Nucleus accumbens (tissue), 56 donors: Measurements from ENCODE around the gene CRYBG3.
"Not testable (repeated sequence)": the region's sequence is repeated elsewhere in the genome, so short reads cannot be mapped to it uniquely, and the experiment has no call there.

Experiments
- DNase-seq, 56 donors: peaks; one replicate each; lab custom pipeline; 2025; lab: John Stamatoyannopoulos, UW

The CRYBG3 gene

DNA sequence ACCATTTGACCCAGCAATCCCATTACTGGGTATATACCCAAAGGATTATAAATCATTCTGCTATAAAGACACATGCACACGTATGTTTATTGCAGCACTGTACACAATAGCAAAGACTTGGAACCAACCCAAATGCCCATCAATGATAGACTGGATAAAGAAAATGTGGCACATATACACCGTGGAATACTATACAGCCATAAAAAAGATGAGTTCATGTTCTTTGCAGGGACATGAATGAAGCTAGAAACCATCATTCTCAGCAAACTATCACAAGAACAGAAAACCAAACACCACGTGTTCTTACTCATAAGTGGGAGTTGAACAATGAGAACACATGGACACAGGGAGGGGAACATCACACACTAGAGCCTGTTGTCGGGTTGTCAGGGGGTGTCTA, 11.4 kb downstream of the CRYBG3 start:
- DNase-seq: not testable (repeated sequence)

DNA sequence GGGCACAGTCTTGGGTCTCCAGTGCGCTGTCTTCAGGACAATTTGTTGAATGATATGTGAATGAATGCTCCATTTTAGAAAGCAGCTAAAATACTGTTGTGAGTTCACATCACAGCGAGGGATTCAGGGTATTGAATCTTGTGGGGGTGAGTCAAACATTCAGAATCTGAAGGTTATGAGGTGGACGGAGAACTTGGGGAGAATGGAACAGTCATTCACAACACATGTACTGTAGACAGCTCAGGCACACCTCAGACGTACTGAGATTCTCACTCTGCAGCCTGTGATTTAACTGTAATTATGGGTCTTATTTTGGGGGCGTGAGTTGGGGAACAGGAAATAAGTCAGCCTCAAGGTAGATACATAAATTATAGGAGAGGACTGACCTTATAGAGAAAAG, 13.9 kb downstream of the CRYBG3 start:
- DNase-seq: no peak

DNA sequence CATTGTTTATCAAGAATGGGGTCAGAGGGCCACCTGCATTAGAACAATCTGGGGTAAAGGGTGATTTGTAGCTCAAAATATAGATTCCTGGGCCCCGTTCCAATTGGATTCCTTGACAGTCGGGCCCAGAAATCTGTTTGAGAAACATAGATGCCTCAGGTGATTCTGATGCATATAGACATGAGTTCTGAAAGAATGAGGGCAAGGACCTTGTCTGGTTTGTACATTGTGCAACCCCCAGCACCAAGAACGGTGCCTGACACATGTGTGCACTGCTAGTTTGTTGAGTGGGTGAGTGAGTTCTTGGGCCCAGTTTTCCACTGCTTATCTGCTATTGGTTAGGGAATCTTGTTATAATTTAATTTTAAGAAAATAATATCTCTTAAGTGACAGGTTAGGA, 16.6 kb downstream of the CRYBG3 start:
- DNase-seq: no peak

DNA sequence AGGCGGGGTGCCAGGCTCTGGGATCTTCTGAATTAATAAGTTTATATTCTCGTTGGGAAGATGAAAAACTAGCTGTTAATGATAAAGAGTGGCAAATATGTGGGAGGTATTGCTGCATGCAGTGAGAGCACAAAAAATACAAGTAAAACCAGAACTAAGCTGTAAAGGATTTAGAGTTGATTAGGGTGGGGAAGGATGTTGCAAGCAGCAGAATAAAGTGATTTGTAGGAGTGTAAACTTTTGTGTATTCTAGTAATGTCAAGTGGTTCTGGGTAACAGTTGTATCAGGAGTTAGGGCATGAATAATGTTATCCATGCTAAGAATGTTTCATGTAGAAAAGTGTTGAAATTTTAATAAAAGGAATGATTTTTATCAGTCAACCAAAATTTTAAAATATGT, 18.1 kb downstream of the CRYBG3 start:
- DNase-seq: no peak

DNA sequence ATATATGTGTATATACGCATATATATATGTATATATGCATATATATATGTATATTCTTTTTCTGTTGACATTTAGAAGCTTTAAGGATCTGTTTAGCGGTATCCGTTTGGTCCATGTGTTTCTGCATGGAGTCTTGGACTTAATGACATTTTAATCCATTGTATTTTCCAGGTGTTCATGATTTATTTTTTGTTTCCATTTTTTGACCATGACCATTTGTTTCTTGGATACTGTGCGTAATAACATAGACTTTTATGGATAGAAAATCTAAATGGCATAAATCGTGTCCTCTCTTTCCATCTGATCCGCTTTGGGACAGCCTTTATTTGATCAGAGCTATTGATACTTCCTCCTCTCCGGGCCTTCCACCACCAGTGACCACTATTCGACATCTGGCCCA, 19.5 kb downstream of the CRYBG3 start:
- no peak for DNase-seq

DNA sequence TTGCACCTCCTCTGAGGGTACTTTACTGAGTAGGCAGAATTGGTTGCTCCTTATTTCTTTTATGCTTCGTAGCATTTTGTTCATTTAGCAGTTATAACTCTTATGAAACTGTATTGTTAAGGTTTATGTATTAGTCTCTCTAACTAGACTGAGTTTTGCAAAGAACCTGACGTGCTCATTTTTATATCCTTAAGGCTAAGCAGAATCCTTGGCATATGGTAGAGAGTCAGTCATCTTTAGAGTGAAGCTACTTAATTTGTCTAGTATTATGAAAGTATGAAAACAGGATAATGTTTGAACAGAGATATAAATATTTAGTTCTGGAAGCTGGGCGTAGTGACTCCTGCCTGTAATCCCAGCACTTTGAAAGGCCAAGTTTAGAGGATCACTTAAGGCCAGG, 20.1 kb downstream of the CRYBG3 start:
- no peak for DNase-seq

DNA sequence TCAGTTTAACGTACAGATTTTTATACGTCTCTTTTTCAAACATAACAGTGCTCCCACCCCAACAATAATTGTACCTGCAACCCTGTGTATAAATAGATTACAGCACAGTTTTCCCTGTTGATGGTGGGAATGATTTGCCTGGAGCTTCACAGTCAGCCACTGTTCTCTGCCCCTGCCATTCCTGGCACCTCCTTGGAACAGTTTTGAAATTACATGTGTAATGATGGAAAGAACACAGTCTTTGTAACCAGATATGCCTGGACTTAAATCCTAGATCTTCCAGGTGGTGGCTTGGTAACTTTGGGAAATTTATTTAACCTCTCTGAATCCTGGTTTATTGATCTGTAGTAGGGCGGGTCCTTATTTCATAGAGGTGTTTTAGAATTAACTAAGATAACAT, 27.0 kb downstream of the CRYBG3 start:
- no peak for DNase-seq

DNA sequence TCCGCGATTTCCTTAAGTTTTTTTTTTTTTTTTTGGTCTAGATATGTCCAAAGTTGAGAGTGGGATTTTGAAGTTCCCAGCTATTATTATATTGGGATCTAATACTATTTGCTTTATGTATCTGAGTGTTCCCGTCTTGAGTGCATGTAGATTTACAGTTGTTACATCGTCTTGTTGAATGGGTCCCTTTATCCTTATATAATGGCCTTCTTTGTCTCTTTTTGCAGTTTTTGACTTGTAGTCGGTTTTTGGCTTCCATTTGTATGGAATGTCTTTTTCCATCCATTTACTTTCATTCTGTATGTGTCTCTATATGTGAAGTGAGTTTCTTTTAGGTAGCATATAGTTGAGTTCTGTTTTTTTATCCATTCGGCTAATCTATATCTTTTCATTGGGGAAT, 35.6 kb downstream of the CRYBG3 start:
- no peak for DNase-seq

DNA sequence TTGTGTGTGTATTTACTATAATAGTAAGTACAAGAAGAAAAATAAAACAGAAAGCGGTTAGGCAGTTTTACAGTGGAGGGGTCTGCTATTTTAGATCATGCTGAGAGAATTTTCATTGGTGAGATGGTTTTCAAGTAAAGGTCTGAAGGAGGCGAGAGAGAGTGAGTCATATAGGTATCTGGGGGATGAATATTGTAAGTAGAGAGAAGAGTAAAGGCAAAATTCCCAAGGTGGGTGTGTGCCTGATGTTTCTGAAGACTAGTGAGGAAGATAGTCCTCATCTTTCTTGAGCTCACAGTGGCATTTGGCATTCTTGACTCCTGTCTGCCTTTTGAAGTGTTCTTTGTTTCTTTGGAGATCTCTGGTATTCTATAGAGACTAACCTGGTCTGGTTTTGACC, 38.6 kb downstream of the CRYBG3 start:
- DNase-seq: no peak

DNA sequence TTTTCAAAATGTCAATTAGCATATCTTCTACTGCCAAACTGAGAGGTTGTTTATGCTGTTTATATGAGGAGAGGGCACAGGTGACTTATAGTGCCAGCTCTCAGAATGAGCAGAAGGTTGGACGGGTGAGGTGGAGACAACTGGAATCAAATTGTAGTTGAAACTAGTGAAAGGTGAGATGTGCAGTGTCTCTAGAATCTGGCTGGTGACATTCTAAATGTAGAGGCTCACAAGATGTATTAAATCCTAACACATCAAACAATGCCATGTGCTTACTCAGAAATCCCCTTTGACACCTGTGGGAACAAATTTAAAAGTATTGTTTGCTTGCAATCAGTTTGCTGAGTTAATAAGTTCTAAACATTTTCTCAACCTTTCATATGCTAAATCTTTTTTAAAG, 40.8 kb downstream of the CRYBG3 start:
- no peak for DNase-seq

DNA sequence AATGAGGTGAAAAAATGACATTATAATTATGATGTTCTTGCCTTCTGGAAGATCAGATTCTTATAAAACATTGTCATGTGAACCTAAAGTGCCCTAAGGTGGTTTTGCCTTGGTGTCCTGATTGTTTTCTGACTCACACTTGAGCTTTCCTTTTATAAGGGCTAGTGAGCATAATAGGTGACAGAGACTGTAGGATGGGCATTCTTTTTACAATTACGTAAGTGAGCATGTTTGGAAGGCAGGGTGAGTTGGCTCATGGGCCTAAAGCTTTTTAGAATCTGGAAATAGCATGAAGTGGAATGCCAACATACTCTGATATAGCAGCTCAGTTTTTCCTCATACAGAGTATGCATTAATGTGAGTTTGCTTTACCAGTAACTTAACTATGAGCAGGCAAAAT, 41.2 kb downstream of the CRYBG3 start:
- DNase-seq: no peak

DNA sequence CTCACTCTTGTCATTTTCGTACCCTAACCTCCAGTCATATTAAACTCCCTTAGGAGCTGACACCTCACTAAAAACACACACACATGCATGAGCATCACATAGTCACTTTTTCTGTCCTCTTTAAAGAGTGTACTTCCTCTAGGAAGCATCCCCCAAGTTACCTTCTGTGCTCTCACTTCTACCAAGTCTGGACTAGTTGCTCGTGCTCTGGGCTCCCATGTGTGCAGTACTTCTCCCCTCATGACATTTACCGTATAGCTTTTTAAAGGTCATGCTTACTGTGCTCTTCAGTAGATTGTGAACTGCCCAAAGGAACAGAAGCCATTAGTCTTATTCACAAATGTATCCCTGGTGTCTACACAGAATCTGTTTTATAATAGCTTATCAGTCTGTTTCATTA, 42.0 kb downstream of the CRYBG3 start:
- DNase-seq: no peak

DNA sequence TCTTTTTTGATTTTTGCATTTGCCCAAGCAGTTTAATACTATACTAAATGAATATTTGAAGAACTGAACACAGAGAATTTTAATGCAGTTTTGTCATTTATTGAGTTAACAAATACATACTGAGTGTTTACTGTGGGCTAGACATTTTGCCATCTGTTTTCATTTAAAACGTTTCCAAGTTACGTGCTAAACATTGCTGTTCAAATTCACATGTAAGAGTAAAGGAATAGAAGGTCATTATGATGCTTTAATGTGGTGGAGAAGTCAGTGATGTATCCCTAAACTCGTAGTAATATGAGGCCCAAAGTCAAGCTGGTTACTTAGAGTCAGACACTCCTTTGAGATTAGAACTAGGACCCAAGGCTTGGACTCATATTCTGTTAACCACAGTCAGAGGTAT, 49.4 kb downstream of the CRYBG3 start:
- no peak for DNase-seq

DNA sequence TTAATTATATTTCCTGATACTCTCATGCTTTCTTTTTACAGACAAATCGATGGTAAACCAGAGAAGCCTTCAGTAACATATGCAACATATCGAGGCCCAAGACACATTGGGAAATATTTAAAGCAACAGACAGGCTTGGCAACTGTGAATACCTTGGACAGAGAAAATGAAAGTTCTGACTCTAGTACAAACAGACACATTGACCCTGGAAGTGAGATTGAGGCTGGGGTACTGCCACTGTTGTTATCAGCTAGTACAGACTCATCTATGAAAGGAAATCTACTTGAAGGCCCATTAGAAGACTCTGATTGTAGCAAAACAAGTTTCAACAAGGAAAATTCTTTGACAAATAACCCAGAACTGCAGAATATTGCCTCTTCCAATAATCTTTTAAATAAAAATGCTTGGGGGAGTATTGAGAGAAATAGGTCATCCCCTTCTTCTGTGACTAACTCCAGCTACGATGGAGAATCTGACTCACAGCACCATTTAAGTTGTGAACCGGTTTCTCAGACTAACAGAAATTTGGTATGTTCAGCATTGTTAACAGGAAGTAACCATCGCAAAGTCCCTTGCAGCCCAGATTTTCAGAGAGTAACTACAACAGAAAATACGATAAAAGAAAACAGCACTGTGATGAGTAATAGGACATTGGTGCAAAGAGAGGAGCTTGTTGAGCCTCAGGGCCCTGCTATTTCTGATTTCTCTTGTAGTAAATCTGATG, 50.2 kb downstream of the CRYBG3 start:
- peak in 4 of 56 donors; percentile 2 to 9 (median 4) for DNase-seq

DNA sequence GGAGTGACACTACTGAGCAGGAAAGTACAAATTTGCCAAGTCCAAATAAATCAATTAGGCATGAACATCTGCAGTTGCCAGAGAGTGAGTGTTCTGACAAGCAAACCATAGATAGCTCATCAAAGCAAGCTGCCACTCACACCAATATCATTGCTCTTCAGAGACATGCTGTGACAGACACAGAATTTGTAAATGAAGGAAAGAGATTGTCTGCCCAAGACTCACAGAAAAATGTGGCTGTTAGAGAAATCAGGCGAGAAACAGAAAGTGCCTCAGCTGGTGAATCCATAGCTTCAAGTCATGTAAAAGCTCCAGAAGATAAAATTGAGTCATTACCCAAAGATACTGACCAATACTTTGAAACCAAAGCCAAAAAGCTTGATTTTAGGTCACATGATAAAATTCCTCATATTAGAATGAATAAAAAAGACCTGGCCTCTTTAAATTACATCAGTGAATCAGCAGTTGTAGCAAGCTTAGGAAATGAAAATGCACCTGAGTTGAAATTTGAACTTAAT, 50.8 kb downstream of the CRYBG3 start:
- peak in 2 of 56 donors; percentile 2 to 4 for DNase-seq

DNA sequence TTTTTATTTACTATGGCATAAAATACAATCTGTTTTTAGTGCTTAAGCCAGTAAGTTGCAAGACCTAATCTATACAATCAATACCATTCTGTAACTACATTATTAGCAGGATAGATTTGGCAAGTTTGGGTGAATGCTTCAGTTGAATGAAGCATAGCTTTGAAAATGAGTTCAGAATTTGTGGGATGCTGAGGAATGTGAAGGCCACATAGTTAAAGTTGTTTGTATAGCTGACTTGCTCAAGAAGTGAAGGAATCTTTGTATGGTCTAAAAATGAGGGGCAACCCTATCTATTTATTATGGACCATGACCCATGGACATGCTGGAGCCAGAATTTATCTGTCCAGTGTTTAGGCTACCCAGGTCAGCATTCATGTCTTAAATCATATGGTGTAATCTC, 58.5 kb downstream of the CRYBG3 start:
- no peak for DNase-seq

DNA sequence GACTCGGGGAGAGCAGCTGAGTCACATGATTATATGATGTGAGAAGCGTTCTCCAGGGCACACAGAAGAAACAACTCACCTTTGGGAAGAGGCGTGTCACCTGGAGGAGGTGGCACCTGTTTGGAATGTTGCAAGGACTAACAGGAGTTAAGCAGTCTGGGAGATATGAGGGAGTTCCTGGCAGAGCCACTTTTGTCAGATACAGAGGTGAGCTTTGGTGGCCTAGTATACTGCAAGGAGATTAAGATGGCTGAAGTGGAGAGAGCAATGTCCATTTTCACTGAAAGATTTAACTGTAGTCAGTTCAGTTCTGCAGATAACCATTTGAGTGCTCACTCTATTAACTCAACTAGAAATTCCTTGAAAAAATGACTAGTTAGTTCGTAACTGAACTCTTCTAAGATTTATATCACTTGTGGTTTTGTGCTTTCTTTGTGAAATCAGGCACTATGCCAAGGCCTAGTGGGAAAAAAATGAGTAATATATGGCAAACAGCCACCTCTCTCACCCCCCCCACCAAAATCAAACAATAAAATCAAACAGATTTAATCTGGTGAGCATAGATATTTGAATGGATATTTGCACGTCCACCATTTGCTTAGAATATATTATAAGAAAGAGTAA, 61.3 kb downstream of the CRYBG3 start:
- no peak for DNase-seq

DNA sequence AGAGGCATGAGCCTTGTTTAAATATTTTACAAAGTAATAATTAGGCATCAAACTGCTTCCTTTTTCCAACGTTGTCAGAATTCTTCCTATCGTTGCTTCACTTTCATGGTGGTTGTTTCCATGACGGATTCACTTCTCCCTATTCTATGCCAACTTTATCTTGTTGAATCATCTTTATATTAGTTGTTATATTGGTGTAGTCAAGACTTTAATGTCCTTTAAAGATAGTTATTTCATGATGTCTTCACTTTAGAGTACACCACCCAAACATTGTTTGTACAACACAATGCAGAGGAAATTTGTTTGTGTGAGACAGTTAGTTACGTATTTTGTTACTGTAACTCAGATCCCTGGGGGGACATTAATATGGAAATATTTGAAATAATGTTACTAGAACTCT, 61.9 kb downstream of the CRYBG3 start:
- DNase-seq: no peak

DNA sequence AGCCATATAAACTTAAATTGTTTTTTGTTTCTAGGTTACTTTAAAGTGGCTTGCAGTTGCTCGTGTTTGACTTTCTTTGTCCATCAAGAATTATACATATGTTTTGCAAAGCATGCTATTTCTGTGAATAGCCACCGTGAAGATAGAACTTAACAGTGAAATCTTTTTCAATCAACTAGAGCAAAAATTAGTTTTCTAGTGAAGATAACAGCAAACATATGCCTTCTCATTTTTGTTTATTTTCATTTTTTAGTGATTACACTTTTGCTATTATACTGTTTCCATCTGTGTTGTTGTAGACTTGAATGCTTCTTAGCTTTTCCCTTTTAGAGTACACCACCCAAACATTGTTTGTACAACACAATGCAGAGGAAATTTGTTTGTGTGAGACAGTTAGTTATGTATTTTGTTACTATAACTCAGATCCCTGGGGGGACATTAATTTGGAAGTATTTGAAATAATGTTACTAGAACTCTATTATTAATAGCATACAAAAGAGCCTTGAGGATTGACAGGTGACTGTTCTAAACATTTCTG, 62.8 kb downstream of the CRYBG3 start:
- no peak for DNase-seq

DNA sequence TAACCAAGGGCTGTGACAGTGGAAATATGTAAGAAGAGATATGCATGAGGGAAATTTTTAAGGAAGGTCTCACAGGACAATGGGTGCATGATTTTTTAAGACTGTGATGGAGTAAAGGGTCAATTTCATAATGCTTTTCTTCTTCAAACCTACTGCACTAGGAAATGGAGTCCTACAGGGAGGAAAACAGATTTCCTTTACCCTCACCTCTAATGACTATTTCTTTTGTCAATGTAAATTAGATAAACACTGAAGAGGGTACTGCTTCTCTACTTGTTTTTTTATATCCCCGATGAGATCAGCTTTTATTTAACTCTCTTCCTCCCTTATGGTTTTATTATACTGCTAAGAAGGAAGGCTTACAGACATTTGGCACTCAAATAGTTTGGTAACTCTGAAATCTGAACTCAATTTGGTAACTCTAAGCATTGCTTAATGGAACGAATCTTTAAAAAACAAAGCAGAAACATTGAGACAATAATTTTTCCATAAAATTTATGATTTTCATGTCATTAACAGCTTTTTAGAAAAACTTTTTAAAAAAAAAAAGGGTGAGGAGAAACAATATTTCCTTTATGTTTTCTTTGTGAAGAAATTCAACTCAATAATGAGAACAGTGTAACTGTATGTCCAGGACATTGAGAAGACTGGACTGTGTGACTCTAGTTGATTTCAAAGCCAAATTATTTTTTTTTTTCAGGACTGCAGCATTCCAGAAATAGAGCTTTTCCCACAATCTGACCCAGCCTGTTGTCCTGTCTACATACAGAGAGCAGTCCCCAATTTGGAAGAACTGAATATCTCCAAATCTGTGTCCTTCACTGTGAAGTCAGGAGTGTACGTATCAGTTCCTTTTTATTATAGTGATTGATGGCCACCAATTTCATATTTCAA, 64.4 kb downstream of the CRYBG3 start:
- DNase-seq: no peak

DNA sequence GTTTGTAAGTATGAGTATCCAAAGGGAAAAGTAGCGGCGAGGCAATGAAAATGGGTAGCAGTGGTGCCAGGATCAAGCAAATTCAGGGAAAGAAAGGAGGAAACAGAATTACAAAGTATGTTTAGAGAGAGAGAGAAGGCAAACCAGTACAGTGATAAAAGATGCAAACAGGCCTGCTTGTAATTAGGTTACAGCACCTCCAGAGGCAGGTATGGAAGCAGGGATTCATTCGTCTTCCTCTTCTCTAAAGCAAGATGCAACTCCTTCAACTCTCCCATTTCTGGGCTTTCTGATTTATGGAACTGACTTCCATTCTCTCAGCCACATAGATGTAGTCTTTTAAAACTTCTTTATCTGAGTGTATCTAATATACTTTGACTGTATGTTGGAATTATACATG, 68.0 kb downstream of the CRYBG3 start:
- DNase-seq: no peak
